ENCODE data around the gene ANKRD42.

The ANKRD42 gene

GRCh38 chr11:83285771-83286528 is 92.4 kb downstream of the ANKRD42 start, which contains the start of gene CCDC90B:
TSS of gene CCDC90B (minus strand) at chr11:83286367. CDS start at chr11:83285972, 395 bp downstream.
- peak; percentile 63 for FAIRE-seq

DNA sequence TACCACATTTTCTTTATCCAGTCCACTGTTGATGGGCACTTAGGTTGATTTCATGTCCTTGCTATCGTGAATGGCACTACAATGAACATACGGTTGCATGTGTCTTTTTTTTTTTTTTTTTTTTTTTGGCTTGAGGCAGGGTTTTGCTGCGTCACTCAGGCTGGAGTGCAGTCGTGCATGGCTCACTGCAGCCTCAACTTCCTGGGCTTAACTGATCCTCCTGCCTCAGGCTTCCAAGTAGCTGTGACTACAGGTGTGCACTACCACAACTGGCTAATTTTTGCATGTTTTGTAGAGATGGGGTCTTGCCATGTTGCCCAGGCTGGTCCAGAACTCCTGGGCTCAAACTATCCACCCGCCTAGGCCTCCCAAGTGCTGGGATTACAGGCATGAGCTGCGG is 94.1 kb downstream of the ANKRD42 start:
- FAIRE-seq, result no peak

More at GRCh38 chr11:83285771-83286528, 92.4 kb downstream of the ANKRD42 start, which contains the start of gene CCDC90B:
- DNase-seq (ENCODE audit: low spot score), result peak; percentile 82

DNA sequence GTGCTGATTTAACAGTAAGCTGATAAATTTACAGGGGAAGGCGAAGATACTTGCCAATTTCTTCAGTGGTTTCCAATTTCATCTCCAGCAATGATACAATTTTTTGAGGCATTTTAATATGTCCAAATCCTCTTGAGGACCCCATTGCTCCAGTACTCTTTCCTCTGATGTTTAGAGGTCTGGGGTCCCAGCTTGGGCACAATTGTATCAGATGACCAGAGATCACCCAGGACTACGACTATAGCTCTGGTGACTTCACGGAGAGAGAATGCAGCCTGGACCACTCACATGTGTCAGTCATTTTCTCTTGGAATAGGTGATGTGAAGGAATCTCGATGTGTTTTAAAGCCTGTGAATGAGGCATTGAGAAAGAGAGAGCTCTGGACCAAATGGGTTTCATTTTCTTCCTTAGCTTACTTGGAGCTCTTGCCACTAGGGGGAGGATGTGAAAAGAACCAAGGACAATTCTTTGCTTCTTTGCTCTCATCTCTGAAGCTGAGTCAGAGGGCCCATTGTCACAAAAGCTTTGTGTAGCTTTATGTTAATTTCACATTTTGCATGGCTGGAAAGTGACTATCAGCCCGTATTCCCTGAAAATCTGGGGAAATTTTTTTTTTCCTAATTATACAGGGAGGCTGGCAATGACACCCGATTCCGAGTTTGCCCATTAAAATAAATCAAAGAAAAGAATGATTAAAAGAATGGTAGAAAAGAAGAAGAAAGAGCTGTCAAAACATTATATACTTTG is 99.4 kb downstream of the ANKRD42 start:
- FAIRE-seq (peak; percentile 37), DNase-seq (ENCODE audit: low spot score) (peak; percentile 26)

More for the DNA sequence above, 94.1 kb downstream of the ANKRD42 start:
- DNase-seq (ENCODE audit: low spot score), result no peak

GRCh38 chr11:83293457-83293774 is 99.9 kb downstream of the ANKRD42 start:
- no peak for DNase-seq (ENCODE audit: low spot score)
- FAIRE-seq, result no peak

GRCh38 chr11:83294208-83294607 is 100.7 kb downstream of the ANKRD42 start:
- FAIRE-seq, result no peak
- no peak for DNase-seq (ENCODE audit: low spot score)

All from RCC 7860 (cell line).